Ramos (cell line): Measurements from ENCODE around the gene ALDH3B2.

Experiments used
- in situ Hi-C: fragments of 300-500 bp; cut with MboI; formaldehyde crosslinking; loops from one replicate; pipeline ENCODE4 v1.14.3; 2022; ENCODE audit warnings: low sequenced_read_pairs; ENCODE audit not compliant: unreplicated experiment

The ALDH3B2 gene

DNA sequence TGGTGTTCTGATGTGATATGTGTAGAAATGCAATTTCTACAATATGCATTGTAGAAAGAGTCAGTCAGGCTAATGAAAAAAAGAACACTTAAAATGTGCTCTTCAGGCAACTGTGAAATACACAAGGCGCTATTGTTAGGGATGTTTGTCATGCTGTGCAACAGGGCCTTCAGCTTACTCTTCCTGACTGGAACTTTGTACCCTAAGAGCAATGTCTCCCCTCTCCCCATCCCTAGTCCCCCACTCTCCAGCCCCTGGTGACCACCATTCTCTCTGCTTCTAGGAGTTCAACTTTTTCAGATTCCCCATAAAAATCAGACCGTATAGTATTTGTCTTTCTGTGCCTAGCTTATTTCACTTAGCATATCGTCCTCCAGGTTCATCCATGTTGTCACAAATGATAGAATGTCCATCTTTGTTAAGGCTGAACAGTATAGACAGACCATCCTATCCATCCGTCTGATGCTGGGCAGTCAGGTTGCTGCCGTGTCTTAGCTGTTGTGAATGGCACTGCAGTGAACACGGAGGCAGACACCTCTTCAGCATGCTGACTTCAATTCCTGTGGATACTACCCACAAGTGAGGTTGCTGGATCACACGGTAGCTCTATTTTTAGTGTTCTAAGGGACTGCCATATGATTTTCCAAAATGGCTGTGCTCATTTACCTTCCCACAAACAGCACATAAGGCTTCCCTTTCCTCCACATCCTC lies 57.0 kb downstream of the ALDH3B2 start:
- in situ Hi-C loops, result no loop called here

DNA sequence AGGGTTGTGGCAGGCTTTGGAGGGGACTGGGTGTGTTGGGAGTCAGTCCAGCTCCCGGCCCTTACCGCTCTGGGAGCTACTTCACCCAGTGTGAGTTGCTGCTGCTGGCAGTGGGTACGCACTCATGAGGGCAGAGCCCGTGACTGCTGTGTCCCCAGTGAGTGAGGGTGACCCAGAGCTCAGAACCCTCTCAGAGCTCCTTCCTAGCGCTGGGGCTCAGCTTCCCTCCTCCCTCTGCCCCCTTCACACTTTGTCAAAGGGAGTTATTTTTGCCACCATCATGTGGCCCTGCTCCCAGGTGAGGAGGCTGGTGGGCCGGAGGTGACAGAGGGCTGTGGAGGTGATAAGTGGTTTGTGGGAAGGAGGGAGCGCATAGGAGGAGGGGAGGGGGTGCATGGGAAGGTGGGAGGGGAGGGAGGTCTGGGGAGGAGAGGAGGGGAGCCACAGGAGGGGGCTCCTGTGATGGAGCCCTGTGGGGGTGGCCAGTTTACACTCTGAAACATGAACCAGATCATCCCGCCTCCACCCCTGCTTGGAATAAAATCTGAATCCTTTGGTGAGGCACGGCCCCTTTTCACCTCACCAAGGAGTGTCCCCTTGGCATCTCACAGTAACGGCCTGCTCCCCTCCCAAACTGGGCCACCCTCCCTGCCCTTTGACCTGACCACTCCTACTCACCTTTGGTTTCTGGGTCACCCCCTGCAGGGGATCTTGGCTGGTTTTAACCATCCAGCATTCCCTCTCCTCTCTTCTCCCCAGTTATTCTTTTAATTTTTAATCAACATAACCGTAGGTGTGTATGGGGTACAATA lies 57.8 kb downstream of the ALDH3B2 start:
- in situ Hi-C loops, result no loop called here

DNA sequence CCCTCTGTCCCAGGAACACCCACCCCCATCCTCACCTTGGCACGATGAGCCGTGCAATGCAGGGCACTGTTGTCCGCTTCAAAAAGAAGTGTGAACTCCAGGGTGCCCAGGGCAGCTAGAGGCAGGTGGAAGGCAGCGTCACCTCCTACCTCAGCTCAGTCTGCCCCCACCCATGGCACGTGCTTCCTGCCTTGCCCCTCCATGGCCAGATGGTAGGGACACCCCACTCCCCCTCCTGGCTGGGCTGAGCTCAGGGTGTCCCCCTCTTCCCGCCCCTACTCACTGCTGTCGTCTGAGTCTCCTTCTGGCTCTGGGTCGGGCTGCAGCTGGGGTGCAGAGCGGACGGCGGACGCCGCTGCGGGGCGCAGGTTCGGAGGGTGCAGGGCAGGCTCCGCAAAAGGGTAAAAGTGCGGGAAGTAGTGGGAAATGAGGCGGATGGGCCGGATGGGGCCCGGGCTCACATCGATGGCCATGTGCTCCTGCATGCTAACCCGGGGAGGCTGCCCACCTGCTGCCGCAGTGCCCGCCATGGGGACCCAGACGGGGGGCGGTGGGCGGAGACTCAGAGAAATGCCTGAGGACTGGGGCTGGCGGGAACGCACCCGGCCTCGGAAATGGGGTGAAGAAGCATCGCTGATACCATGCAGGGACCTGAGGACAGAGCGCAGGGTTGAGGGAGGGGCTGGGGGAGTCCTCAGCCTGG lies 58.5 kb downstream of the ALDH3B2 start:
- in situ Hi-C loops, result no loop called here

DNA sequence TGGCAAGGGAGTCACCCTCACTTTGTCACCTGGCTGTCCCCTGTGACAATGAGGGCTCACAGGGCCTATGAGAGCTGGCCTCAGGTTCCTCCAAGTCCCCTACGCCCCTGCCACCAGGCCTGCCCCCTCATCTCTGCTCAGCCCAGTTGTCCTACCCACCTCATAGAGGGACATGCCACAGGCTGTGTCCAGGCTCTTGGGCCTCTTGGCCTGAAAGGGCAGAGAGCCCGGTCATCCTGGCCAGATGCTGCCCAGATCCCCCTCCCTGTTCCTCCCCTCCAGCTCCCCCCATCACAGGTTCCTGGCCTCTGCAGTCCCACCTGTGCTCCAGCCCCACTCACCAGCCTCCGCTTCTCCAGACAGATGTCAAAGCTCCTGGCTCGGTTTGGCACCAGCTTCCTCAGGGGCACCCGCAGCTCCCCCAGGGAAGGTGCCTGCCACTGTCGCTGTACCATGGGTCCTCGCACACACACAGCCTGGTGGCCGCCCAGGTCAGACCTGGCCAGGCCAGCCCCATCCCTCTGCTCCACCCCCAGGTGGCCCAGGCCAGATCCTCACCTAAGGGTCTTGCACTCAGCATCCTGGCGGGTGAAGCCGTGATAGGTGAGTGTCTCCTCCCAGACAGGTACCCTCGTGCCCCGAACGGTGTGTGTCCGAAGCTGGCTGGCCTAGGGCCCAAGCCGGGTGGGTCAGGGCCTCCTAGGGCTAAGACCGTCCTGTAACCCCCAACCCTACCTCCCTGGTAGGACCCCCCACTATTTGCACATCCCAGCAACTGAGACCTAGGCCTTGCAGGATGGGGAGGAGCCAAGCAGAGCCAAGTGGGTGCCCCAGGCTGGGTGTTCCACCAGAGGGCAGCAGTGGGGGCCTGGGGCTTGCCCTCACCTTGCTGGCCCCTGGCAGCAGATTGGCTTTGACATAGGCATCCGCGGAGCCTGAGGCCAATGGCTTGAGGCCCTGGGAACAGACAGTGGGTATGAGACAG lies 59.4 kb downstream of the ALDH3B2 start:
- in situ Hi-C loops, result no loop called here

GRCh38 chr11:67613960-67614715 lies 60.3 kb downstream of the ALDH3B2 start:
- in situ Hi-C loops, result no loop called here

DNA sequence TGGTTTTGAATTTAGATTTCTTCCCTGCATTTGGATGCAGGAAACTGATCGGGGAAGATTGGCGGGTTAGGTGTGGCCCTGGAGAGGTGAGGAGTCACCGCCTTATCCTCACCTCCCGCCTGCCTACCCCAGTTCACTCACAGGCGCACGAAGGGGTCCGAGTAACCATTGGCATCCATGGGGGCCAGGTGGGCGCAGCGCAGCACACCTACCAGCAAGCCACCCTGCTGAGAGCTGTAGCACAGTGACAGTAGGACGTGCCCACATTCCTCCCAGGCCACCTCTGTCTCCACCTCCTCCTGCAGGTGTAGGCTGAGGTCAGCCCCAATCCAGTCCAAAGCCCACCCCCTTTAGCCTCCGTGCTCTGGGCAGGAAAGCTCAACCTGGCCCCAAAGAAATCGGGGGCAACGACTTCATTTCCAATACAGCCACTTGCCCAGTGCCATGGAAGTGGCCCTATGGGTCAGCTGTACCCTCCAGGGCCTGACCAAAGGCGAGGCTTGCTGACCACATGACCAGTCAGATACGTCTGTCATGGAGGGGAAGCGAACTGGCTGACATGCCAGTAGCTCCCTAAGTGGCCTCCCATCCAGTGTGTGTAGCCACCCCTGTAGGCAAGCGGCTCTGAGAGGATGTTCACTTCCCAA lies 61.0 kb downstream of the ALDH3B2 start:
- in situ Hi-C loops, result no loop called here

DNA sequence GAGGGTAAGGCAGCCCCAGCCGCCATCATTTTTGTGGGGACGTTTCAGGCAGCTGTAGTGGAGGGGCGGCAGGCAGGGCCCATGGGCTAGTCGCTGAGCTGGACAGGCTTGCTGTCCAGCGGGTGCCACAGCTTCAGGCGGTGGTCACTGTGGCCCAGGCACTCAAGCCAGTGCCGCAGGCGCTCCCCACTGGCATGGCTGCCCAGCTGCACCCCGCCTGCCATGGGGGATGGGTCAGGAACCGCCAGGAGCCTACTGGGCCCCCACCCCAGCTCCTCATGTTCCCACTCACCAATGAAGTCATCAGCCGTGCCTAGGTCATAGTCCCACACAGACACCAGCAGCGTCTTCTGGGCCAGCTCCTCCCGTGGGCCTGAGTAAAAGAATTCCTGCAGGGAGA lies 61.7 kb downstream of the ALDH3B2 start:
- in situ Hi-C loops, result no loop called here
